Hematopoietic multipotent progenitor cell treated with erythropoietin and hydrocortisone succinate and interleukin-3 and kit ligand, for 8 days (in vitro differentiated cells): Measurements from ENCODE around the gene PPIL4.
A peak's percentile ranks its signal among the peaks of the same experiment; 100 is the strongest.
"Not testable (repeated sequence)": the region's sequence is repeated elsewhere in the genome, so short reads cannot be mapped to it uniquely, and the experiment has no call there.

Source experiments
- DNase-seq: peaks from one replicate; pipeline ENCODE4 v3.0.0-alpha.2; 2015

The PPIL4 gene

GRCh38 chr6:149529650-149530049, 16.2 kb downstream of the PPIL4 start:
- no peak for DNase-seq

GRCh38 chr6:149515494-149515893, 30.3 kb downstream of the PPIL4 start:
- no peak for DNase-seq

GRCh38 chr6:149513915-149514314, 31.9 kb downstream of the PPIL4 start:
- DNase-seq: no peak

- no peak for DNase-seq
These were observed 34.9 kb downstream of the PPIL4 start for GRCh38 chr6:149510793-149511512.

- no peak for DNase-seq
These were observed 37.4 kb downstream of the PPIL4 start for GRCh38 chr6:149508485-149508884.

- peak; percentile 69 for DNase-seq
These were observed 42.0 kb downstream of the PPIL4 start for GRCh38 chr6:149503872-149504271.

GRCh38 chr6:149503276-149503675, 42.6 kb downstream of the PPIL4 start:
- DNase-seq: no peak

- no peak for DNase-seq
These were observed 44.1 kb downstream of the PPIL4 start for GRCh38 chr6:149501768-149502167.

GRCh38 chr6:149501201-149501600, 44.6 kb downstream of the PPIL4 start:
- DNase-seq: no peak

GRCh38 chr6:149500096-149500495, 45.7 kb downstream of the PPIL4 start:
- no peak for DNase-seq

GRCh38 chr6:149499066-149499465, 46.8 kb downstream of the PPIL4 start:
- DNase-seq: peak; percentile 12

- DNase-seq: no peak
These were observed 48.5 kb downstream of the PPIL4 start for GRCh38 chr6:149497365-149497764.

- not testable (repeated sequence) for DNase-seq
These were observed 49.2 kb downstream of the PPIL4 start for GRCh38 chr6:149496597-149496996.

- not testable (repeated sequence) for DNase-seq
These were observed 50.4 kb downstream of the PPIL4 start for GRCh38 chr6:149495349-149496016.

- not testable (repeated sequence) for DNase-seq
These were observed 51.0 kb downstream of the PPIL4 start for GRCh38 chr6:149494810-149495209.

GRCh38 chr6:149493761-149494320, 52.0 kb downstream of the PPIL4 start:
- DNase-seq: no peak

- DNase-seq: no peak
These were observed 53.0 kb downstream of the PPIL4 start for GRCh38 chr6:149492798-149493343.

- no peak for DNase-seq
These were observed 55.9 kb downstream of the PPIL4 start for GRCh38 chr6:149489967-149490366.

- DNase-seq: no peak
These were observed 57.0 kb downstream of the PPIL4 start for GRCh38 chr6:149488815-149489214.

- DNase-seq: no peak
These were observed 58.5 kb downstream of the PPIL4 start for GRCh38 chr6:149487316-149487715.

GRCh38 chr6:149484733-149485700, 60.8 kb downstream of the PPIL4 start, which contains the start of gene ZC3H12D:
ZC3H12D (minus strand) TSS chr6:149485014; CDS start chr6:149474543, 10,471 bp downstream.
- peak; percentile 29 for DNase-seq

GRCh38 chr6:149483849-149484655, 61.8 kb downstream of the PPIL4 start:
- DNase-seq: no peak
